ENCODE data around the gene COL4A3.

DNA sequence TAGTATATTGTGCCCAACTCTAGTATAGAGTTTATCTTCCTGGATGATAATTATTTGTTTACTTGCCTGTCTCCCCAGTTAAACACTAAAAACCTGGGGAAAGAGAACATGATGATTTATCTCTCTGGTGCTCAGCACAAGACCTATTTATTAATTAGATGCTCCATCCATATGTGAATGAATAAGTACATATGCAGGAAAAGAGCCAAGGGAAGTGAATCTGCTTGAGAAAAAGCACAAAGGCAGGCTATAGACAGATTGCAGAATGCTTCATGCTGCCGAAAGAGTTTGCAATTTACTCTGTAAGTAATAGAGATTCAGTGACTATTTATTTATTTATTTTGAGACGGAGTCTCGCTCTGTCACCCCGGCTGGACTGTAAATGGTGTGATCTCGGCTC lies 123.3 kb downstream of the COL4A3 start:
- TF ChIP-seq, protein P1, sequence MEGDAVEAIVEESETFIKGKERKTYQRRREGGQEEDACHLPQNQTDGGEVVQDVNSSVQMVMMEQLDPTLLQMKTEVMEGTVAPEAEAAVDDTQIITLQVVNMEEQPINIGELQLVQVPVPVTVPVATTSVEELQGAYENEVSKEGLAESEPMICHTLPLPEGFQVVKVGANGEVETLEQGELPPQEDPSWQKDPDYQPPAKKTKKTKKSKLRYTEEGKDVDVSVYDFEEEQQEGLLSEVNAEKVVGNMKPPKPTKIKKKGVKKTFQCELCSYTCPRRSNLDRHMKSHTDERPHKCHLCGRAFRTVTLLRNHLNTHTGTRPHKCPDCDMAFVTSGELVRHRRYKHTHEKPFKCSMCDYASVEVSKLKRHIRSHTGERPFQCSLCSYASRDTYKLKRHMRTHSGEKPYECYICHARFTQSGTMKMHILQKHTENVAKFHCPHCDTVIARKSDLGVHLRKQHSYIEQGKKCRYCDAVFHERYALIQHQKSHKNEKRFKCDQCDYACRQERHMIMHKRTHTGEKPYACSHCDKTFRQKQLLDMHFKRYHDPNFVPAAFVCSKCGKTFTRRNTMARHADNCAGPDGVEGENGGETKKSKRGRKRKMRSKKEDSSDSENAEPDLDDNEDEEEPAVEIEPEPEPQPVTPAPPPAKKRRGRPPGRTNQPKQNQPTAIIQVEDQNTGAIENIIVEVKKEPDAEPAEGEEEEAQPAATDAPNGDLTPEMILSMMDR (IDR thresholded peaks at IDR 0.05) = no peak
- no peak for TF ChIP-seq POLR2A (IDR thresholded peaks at IDR 0.05)

Measured in Peyer's patch (tissue), 4 donors.